Adrenal gland (tissue), 5 donors: Measurements from ENCODE around the gene SLC24A3.

Experiments used
- POLR2A ChIP-seq, 2 donors: fragments of 450-650 bp; IDR thresholded peaks; one replicate each; pipeline ENCODE4 v1.6.1; 2017; ENCODE audit warnings: antibody characterized with exemption in 2 of 2, mild to moderate bottlenecking in 2 of 2, moderate library complexity in 1 of 2
- TF ChIP-seq, protein P1 (sequence below), 6 experiments: fragments of 450-650 bp in 4 of 6; fragments of 200-600 bp in 2 of 6; sonication (generic) in 1 of 6; IDR thresholded peaks; 1 replicate in 5 of 6; 2 replicates in 1 of 6; pipeline versions ENCODE4 v1.5.1 to v1.8.0; 2016 to 2021; ENCODE audit warnings: antibody characterized with exemption in 6 of 6, mild to moderate bottlenecking in 2 of 6, moderate library complexity in 1 of 6
- donor health status: DM: no; HTN: no; CAD: no.

DNA sequence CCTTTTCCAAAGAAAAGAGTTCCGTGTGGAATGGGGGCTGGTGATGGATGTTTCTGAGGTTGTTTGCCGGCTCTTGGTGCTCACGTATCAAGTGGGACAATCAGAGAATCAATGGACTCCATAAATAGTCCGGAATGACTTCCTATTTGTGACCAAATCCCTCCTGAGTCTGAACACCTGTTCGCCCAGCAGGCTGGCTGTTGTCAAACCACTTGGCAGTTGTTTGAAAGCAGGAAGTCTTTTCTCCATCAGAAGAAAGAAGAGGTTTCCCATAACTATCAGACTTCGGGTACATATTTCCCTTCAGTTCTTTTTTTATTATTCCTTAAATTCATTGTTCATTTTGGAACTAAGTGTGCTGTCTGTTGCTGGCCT is 390.9 kb downstream of the SLC24A3 start:
- no peak for TF ChIP-seq POLR2A (IDR thresholded peaks at IDR 0.05)
- TF ChIP-seq, protein P1, sequence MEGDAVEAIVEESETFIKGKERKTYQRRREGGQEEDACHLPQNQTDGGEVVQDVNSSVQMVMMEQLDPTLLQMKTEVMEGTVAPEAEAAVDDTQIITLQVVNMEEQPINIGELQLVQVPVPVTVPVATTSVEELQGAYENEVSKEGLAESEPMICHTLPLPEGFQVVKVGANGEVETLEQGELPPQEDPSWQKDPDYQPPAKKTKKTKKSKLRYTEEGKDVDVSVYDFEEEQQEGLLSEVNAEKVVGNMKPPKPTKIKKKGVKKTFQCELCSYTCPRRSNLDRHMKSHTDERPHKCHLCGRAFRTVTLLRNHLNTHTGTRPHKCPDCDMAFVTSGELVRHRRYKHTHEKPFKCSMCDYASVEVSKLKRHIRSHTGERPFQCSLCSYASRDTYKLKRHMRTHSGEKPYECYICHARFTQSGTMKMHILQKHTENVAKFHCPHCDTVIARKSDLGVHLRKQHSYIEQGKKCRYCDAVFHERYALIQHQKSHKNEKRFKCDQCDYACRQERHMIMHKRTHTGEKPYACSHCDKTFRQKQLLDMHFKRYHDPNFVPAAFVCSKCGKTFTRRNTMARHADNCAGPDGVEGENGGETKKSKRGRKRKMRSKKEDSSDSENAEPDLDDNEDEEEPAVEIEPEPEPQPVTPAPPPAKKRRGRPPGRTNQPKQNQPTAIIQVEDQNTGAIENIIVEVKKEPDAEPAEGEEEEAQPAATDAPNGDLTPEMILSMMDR (IDR thresholded peaks at IDR 0.05), result no peak
